Urothelium cell line (cell line): Measurements from ENCODE around the gene BCAR3.
"Not testable (repeated sequence)": the region's sequence is repeated elsewhere in the genome, so short reads cannot be mapped to it uniquely, and the experiment has no call there.

ENCODE experiments used
- DNase-seq: peaks from one replicate; pipeline ENCODE4 v3.0.0; 2011; ENCODE audit warnings: low spot score, mixed read lengths
- FAIRE-seq: peaks from 2 replicates; lab custom pipeline; 2011; peaks lifted over from hg19 to GRCh38; lab: Jason Lieb, UNC

BCAR3 gene

DNA sequence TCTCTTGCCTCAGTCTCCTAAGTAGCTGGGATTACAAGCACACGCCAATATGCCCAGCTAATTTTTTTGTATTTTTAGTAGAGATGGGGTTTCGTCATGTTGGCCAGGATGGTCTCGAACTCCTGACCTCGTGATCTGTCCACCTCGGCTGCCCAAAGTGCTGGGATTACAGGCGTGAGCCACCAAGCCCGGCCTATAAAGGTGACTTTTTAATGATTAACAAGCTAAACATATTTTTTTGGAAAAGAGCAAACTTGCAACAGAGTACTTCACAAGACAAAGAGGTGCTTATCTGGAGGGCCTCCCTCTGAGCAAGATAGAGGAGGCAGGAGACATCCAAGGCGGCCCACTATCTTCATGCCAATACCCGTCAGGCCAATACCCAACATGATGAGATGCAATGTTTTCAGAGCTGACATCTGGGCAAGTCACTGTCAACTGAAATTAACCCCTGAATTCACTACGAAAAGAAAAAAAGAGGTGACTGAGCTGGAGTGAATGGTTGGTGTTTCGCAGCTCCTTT is 10.5 kb downstream of the BCAR3 start:
- no peak for DNase-seq
- FAIRE-seq, result no peak

DNA sequence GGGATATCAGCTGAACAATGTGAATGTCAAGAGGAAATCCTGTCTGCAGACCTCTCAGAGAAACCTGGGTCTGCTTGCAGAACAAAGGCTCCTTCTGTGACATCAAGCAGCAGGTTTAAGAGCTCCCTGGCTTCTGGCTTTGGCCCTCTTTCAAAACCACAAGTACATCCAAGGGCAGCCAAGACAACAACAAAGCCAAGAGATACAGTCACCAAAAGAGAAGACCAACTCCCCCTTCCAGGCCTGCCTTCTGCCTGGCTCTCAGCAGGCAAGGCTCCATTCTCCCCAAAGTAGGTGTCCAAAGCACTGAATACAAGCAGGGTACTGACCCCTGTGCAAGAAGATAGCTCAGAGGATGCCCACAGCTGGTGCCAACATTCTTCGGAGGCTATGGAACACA is 11.5 kb downstream of the BCAR3 start:
- FAIRE-seq, result no peak

DNA sequence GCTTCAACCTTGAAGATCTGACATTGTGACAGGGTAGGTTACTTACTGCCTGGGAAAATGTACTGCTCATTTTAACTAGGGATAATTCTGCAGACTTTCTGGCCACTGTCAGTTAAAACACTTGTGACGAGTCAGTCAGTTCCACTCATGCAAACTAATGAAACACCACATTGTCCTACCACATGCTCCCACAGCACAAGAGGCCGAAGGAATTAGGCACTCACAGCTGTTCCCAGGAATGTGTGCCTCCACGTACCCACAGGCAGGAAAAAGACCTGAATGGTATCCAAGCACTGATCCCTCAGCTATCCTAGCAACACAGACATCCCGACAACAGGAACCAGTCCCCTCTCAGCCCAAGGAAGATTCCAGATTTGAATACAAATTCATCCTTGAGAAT is 12.3 kb downstream of the BCAR3 start:
- no peak for FAIRE-seq
- DNase-seq, result no peak

More for the DNA sequence above, 11.5 kb downstream of the BCAR3 start:
- peak; percentile 83 for DNase-seq

DNA sequence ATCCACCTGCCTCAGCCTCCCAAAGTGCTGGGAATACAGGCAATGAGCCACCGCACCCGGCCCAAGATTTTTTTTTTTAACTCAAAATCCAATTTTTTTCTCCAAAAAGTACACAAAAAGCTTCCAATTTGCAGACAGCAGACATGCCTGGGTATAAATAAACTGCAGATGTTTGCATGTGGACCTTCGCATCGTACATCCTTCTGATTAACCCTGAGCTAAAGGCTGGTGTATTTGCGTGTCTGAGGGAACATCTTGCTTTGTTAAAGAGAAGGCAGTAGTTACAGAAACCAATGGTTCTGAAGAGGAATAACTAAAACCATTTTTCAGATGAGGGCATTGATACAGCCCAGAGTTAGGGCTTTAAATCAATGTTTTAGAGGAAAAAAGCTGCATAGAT is 12.7 kb downstream of the BCAR3 start:
- no peak for DNase-seq
- no peak for FAIRE-seq

DNA sequence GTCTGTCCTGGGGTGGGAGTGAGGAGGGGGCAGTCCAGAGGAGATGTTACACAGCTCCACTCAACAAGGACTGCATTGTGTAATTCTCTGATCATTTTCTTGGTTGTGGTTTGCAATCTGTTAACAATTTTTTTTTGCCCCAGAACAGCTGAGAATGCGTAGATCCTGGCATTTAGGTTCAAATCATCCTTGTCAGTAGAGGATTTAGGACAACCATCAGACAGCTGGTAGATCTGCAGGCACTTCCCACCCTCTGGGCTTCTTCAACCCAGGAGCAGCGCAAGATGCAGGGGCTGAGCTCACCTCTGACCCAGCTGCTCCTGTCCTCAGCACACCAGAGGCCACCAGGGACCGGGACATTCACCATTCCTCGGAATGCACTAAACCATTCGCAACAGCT is 13.5 kb downstream of the BCAR3 start:
- no peak for DNase-seq
- no peak for FAIRE-seq

DNA sequence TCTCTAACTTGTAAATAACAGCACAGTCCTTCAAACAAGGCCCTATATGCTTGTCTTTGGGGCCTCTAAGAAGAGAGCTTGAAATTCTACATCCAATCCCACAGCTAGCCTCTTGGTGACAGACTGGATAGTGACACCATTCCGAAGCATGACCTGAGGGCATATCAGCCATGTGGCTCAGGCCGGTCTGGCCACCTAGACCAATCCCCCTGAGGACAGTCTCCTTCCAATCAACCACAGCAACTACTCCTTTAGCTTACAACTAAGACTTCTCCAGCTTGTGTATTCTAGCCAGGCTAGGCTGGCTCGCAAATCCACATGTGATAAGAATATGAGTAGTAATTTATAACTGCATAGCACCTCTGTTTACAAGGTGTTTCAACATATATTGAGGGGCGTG is 14.0 kb downstream of the BCAR3 start:
- FAIRE-seq (no peak), DNase-seq (no peak)

DNA sequence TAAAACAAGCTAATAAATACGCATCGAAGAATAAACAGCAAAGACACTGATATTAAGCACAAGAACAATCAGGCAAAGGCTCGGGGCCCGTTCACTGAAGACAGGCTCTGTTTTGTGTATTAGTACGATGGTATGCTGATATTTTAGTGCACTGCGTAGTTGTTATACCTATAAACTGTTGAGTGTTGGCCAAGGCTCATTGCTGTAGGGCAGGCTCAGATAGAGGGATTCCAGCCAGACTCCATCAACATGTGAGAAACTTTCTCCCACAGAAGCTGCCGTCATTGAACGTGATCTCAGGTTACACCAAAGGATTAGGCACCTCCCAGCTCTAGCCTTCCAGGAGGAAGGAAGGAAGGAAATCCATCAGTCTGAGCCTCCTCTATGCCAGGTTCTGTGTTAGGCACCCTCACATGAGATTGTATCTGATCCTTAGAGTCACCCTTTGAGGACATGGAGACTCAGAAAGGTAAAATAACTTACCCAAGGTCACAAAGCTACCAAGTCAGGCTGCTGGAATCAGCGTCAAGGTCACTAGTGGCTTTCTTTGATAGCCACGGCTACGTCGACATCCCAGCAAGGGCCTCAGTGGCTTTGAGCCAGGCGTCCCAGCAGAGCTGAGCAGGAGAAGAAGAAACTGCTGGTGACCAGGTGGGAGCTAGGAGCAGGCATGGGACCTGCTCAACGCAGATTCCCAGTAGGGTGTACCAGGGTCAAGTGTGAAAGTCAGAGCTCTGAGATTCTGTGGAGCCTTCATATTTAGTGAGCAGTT is 14.8 kb downstream of the BCAR3 start:
- DNase-seq, result no peak
- FAIRE-seq, result no peak

DNA sequence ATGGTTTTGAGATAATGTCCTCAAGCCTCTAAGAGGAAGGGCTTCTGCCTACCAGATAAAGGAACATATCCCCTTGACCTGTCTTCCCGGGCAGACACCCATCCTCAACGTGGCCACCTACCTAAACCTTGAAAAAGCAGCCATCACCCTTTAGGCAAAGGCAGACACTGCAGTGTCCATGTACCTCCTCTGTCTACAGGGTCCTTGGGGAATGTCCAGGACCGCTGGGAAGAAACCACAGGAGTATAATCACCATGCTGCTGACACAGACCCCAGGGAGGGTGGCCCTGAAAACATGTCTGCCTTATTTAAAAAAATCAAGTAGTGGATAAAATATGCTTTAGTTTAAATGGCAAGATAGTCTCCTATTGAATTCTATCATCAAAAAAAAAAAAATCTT is 16.6 kb downstream of the BCAR3 start:
- no peak for FAIRE-seq
- no peak for DNase-seq

DNA sequence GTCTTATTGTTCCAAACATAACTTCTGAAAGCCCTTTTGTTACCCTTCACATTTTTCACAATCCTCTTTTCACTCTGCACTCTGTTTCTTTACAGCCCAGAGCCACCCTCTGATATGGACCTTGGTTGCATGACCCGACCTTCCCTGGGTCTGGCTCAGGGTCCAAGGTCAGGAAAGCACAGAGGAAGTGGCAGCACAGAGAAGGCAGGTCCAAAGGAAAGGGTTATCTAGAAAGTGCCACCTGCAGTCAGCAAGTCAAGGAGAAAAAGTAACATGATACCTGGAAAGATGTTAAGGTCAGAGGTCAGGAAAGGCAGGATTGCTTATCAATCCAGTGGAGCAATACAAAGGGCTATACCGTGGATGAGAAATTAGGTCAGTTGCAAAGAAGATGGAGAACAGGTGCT is 18.4 kb downstream of the BCAR3 start:
- DNase-seq (no peak), FAIRE-seq (no peak)

DNA sequence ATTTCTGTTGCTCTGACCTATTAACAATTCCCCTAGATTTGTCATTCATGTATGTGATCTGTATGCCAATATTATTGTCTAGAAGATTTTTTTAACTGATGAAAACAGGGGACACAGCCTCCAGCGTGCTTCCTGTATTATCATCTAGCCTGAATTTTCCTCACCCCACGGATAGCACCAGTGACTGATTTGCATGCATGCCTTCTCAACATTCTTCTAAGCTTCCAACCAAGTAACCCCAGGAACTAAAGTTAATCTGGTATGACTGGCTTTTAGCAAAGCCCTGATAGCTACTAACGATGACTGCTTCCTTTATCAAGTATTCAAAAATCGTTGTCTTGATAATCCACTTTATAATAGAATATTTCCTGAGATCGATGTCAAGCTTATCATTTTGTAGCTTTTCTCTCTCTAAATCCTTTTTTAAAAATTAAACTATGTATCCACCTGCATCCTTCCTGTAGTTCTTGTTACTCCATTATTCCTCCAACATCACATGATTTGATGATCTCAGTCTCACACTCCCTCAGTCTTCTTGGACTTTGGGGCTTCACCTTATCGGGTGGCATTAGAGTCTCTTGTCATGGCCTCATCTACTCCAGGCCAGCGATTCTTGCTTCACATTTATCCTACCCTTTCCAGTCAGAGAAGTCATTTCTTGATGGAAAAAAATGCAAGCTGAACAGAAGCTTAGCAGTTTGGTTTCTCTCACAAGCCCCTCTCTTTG is 19.0 kb downstream of the BCAR3 start:
- FAIRE-seq (no peak), DNase-seq (no peak)

DNA sequence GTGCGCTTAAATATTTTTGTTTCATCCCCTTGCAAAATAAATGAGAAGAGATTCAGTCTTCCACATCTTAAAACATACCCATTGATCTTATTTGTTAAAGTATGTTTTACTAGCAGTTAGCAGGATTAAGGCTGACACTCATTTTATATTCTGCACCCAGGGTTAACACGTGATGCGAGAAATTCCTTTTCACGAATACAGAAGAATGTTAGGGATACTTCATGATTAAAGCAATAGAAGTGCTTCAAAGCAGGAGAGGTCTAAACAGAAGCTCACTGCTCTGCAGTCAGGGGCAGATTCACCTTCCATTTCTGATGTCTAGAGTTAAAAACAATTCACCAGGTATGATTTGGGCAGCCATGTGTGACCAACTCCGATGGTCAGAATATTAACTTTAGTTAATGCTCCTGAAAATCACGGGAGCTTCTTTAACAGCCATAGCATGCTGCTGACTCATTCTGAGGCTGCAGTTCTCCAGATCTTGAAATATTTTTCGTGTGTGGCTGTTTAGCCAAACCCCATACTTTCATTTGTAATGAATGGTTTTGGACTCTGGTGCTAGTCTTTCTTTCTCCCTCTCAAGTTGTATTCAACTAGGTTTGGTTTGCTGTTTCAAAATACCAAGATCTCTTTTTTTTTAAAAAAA is 19.7 kb downstream of the BCAR3 start:
- FAIRE-seq, result no peak
- peak; percentile 59 for DNase-seq

DNA sequence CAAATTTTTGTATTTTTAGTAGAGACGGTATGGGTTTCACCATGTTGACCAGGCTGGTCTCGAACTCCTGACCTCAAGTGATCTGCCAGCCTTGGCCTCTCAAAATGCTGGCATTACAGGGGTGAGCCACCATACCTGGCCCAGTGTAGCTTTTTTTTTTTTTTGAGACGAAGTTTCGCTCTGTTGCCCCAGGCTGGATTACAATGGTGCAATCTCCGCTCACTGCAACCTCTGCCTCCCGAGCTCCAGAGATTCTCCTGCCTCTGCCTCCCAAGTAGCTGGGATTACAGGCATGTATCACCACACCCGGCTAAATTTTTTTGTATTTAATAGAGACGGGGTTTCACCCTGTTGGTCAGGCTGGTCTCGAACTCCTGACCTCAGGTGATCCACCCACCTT is 20.3 kb downstream of the BCAR3 start:
- FAIRE-seq, DNase-seq: not testable (repeated sequence)

DNA sequence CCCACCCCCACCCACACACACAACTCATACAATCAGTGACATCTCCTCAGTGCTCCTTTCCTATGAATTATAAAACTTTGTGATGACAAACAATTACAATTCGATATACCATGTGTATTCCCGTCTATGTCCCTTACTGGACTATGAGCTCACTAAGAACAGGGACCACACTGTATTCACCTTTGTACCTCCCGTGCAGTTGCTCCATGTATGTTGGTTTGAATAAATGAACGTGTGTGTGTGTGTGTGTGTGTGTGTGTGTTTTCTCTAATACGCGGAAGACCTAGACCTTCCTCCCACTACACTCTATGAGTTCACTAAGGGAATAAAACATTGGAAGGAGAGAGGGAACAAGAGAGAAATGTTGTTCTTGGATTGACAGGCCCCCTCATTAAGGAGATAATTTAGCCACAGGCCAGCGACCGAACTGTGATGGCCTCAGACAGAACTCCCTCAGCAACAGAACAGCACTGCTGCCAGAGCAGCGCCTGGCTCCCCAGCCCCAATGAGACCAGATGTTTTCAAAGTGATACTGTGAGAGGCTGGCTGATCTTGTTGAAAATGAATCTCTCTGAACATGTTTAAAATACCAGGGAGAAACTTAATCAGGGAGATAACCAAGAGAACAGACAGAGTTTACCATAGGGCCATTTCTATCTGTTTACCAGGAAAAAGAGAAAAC is 21.7 kb downstream of the BCAR3 start:
- DNase-seq, result no peak
- FAIRE-seq, result no peak

DNA sequence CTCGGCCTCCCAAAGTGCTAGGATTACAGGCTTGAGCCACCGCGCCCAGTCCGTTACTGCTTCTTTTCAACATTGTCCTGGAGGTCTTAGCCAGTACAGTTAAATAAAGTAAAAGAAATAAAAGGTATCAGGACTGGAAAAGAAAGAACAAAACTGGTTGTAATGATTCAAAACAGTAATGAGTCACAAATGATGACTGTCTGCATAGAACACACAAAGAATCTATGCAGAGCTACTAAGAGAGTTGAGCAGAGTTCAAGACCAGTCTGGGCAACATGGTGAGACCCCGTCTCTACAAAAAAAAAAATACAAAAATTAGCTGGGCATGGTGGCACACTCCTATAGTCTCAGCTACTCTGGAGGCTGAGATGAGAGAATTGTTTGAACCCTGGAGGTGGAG is 23.4 kb downstream of the BCAR3 start:
- no peak for DNase-seq
- no peak for FAIRE-seq

DNA sequence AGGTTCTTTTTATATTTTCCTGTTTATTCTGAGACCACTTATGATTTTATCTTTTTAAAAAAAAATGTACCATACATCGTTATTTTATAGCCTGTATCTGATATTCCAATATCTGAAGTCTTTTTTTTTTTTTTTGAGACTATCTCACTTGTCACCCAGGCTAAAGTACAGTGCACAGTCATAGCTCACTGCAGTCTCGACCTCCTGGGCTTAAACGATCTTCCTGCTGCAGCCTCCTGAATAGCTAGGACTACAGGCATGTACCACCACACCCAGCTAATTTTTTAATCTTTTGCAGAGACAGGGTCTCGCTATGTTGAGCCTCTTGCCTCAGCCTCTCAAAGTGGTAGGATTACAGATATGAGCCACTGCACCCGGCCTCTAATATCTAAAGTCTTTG is 25.1 kb downstream of the BCAR3 start:
- no peak for DNase-seq
- FAIRE-seq, result no peak

DNA sequence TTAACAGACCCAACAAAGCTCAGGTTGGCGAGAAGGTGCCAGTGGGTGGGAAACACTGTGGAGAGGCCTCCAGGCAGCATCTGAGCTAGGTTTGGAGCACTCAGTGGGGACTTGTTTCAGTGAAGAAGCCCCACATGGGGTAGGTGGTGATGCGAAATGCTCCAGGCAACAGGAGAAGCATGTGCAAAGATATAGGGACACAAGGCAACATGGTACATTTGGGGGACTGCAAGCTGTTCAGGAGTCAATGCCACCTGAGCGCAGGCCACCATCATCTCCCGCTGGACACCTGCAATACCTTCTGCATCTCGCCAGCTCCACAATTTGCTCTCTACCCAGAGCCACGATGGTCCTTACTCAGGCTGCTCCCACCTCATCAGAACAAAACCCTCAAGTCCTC is 28.0 kb downstream of the BCAR3 start:
- FAIRE-seq (no peak), DNase-seq (no peak)

DNA sequence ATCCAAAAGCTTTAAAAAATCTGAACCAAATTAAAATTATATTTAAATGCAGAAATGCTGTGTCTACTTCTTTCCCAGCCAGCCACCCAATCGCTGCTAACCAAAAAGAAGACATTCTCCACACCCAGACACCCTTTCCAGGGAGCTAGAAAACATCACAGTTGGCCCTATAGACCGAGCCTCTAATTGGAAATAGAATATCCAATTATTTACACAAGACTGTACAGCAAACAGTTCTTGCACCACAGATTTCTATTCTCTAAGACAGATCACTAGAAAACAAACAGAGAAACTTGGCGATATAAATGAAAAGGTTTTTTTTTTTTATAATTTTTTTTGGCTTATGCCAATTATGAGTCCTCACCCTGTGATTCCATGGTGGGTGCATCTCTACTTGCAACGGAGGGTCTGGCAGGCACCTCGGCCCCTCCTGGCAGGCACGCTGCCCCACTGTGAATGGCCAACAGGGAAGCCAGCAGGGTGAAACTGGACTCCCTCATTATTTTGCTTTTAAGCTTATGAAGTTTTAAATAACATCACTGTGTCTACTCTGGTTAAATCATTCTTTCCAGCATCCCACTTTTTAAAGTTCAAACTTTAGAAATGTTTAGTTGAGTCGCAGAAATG is 29.2 kb downstream of the BCAR3 start:
- DNase-seq (no peak), FAIRE-seq (no peak)

DNA sequence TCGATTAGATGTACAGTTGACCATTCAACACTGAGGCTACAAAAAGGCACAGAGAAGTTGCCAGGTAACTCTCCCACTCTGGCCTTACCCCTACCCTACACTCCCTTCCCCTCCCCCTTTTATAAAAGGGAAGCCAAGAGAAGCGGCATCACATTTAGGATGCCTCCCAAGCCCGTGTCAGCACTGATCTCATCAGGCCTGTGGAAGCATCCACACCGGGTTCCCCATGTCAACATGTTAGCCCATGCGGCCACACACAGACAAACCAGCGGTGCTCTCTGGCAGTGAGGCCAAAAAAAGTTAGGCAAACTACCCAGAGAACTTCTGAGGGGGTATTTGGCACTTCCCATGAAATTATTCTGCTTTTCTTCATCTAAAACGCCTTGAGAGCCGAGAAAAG is 29.9 kb downstream of the BCAR3 start:
- FAIRE-seq (no peak), DNase-seq (no peak)

DNA sequence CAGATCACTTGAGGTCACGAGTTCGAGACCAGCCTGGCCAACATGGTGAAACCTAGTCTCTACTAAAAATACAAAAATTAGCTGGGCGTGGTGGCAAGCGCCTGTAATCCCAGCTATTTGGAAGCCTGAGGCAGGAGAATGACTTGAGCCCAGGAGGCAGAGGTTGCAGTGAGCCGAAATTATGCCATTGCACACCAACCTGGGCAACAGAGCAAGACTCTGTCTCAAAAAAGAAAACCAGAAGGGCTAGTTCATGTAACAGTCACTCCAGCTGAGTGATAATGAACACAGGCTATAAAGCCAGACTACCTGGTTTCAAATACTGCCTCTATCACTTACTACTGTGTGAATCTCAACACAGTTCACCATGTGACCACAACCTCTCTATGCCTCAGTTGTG is 31.5 kb downstream of the BCAR3 start:
- FAIRE-seq, DNase-seq: not testable (repeated sequence)

DNA sequence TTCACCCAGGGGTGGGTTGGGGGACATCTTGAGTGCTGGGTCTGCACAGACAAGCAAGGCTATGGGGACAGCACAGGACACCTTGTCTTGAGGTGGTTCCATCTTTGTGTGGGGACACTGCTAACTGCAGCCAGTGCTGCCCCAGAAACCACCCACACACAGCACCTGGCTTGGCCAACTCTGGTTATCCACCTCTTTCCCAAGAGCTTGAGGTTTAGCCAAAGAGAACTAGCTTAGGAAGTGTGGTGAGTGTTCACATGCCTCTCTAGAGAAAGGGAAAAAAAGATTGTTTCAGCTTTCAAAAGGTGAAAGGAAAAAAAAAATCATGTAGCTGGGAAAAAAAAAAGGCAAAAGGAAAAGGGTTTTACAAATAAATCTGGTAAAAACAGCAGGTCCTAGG is 32.4 kb downstream of the BCAR3 start:
- DNase-seq, result no peak
- FAIRE-seq, result no peak

DNA sequence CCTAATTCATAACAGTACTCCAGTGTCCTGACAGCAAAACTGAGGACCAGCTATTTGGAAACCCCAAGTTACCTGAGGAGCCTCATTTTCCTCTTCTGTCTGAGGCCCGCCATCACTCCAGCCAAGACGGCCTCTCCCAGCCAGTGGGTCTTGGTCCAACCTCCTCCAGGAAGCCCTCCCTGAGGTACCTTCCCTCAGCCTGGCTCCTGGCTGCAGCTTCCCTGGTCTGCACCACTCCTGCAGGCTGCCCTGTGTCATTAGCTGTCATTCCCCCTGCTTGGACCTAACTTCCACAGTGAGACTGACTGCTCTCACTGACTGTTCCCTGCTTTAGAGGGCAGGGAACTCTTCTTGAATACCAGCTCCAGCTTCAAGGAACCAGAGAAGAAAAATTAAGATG is 33.0 kb downstream of the BCAR3 start:
- DNase-seq, result no peak
- no peak for FAIRE-seq
